ENCODE results near the gene PLA2G7. TPM values are rescaled to one million over a fixed set of nuclear protein-coding genes. Genes with fewer than 3 reads are reported as not detected.

The PLA2G7 gene
- total and polyA plus RNA-seq, 2 donors (not counting 3 experiments of a cell fraction or from before 2014, with no cell fraction given), result not detected

DNA sequence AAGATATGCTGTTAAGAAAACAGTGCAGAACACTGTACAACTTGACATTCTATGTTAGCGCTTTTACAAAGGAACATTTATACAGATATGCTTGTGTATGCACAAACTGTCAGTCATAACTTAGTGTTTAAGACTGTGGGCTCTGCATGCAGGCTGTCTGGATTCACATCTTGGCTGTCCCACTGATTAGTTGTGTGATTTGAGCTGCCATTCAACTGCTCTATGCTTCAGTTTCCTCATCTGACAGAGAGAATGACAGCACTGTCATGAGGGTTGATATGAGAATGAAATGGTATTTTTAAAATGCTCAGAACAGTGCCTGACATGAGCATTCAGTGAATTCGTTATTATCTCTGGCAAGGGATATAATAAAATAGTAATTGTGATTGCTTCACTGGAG is 73.7 kb downstream of the PLA2G7 start:
- no peaks in the 10 kb centered on the region for H3K36me3 ChIP-seq (ENCODE audit: control insufficient read depth in 2 of 2, extremely low read depth in 1 of 2, insufficient read depth in 2 of 2, low read length in 2 of 2)
- FAIRE-seq (no peak), DNase-seq (ENCODE audit: low read depth, low spot score) (no peak)
- no TSS peak for BruUV-seq (replicated peaks)
- no peaks in the 10 kb centered on the region for H3K27me3 ChIP-seq (ENCODE audit: control insufficient read depth in 2 of 2, insufficient read depth in 2 of 2, low read length in 2 of 2)
- H4K20me1 ChIP-seq (replicated peaks; ENCODE audit: control insufficient read depth, extremely low read depth, insufficient read depth, low read length), result no peaks in the 10 kb centered on the region
- no peak overlapping the region for H3K4me3 ChIP-seq (replicated peaks in 1 of 3; ENCODE audit: insufficient read depth in 1 of 3, low read depth in 1 of 3, low read length in 3 of 3)
- H3K4me2 ChIP-seq (ENCODE audit: insufficient read depth, low read length), result no peak overlapping the region
- no peak for TF ChIP-seq MYC (IDR thresholded peaks at IDR 0.05; ENCODE audit: low read depth, low read length)
- TF ChIP-seq POLR2A (IDR thresholded peaks at IDR 0.05; ENCODE audit: low read depth, low read length), result no peak
- no peak for TF ChIP-seq JUN (IDR thresholded peaks at IDR 0.05; ENCODE audit: borderline replicate concordance, insufficient read depth, insufficient read length, low read depth)
- no peaks in the 10 kb centered on the region for H3K9me1 ChIP-seq (replicated peaks; ENCODE audit: control insufficient read depth, extremely low read depth, insufficient read depth, low read length)
- H3K27ac ChIP-seq (ENCODE audit: insufficient read depth, low read depth, low read length), result no peak overlapping the region
- no peak overlapping the region for H2AFZ ChIP-seq (ENCODE audit: low read depth, low read length)
- H3K9me3 ChIP-seq (replicated peaks; ENCODE audit: control insufficient read depth, insufficient read depth, low read length), result no peaks in the 10 kb centered on the region
- intact Hi-C loops (cut with micrococcal nuclease) (no loop called here), dilution Hi-C loops (cut with MboI; ENCODE audit: extremely low pct_ligation_motif_present, low sequenced_read_pairs) (no loop called here)
- POLR2A ChIA-PET, result no interaction called here
- H3K9ac ChIP-seq (replicated peaks; ENCODE audit: extremely low read depth, insufficient read depth, low read length), result no peak overlapping the region
- H3K79me2 ChIP-seq (ENCODE audit: control insufficient read depth, insufficient read depth, low read length), result no peaks in the 10 kb centered on the region
- CTCF ChIA-PET, result no interaction called here
- no peaks in the 10 kb centered on the region for H3K4me1 ChIP-seq (ENCODE audit: control insufficient read depth, extremely low read depth, insufficient read depth, low read length)

DNA sequence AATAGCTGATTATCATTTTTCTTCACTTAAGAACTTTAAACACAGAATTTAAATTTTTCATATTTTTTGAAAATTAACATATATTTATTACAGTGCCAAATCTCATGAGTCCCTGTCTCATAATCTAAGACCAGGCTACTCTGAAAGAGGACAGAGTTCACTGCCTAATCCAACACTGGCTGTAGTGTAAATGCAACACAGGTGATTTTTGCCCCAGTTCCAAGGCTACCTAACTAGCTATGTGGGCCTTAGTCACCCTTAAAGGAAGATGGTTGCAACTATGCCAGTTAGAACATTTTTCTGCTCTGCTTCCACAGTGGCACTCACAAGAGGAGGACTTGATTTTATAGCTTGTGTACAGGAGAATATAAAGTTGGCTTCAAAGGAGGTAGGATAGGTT is 77.5 kb downstream of the PLA2G7 start:
- H3K4me3 ChIP-seq (replicated peaks in 1 of 3; ENCODE audit: insufficient read depth in 1 of 3, low read depth in 1 of 3, low read length in 3 of 3), result no peak overlapping the region
- dilution Hi-C loops (cut with MboI; ENCODE audit: extremely low pct_ligation_motif_present, low sequenced_read_pairs) (no loop called here), intact Hi-C loops (cut with micrococcal nuclease) (no loop called here)
- ChIA-PET CTCF (interaction anchor here (1.0 kb wide), 1 partner anchor 17 kb away, joined by 3 read pairs; no protein-coding TSS in a partner anchor), POLR2A (no interaction called here)
- H3K9me1 ChIP-seq (replicated peaks; ENCODE audit: control insufficient read depth, extremely low read depth, insufficient read depth, low read length), result no peaks in the 10 kb centered on the region
- no peaks in the 10 kb centered on the region for H3K9me3 ChIP-seq (replicated peaks; ENCODE audit: control insufficient read depth, insufficient read depth, low read length)
- no peak overlapping the region for H2AFZ ChIP-seq (ENCODE audit: low read depth, low read length)
- no peaks in the 10 kb centered on the region for H3K79me2 ChIP-seq (ENCODE audit: control insufficient read depth, insufficient read depth, low read length)
- FAIRE-seq, result no peak
- DNase-seq (ENCODE audit: low read depth, low spot score), result no peak
- no peak overlapping the region for H3K4me2 ChIP-seq (ENCODE audit: insufficient read depth, low read length)
- no TSS peak for BruUV-seq (replicated peaks)
- peaks cover 5% of the 10 kb centered on the region for H3K4me1 ChIP-seq (ENCODE audit: control insufficient read depth, extremely low read depth, insufficient read depth, low read length)
- H4K20me1 ChIP-seq (replicated peaks; ENCODE audit: control insufficient read depth, extremely low read depth, insufficient read depth, low read length), result no peaks in the 10 kb centered on the region
- H3K27ac ChIP-seq (ENCODE audit: insufficient read depth, low read depth, low read length), result no peak overlapping the region
- H3K9ac ChIP-seq (replicated peaks; ENCODE audit: extremely low read depth, insufficient read depth, low read length), result no peak overlapping the region
- H3K27me3 ChIP-seq (ENCODE audit: control insufficient read depth in 2 of 2, insufficient read depth in 2 of 2, low read length in 2 of 2), result no peaks in the 10 kb centered on the region
- TF ChIP-seq JUN (IDR thresholded peaks at IDR 0.05; ENCODE audit: borderline replicate concordance, insufficient read depth, insufficient read length, low read depth) (no peak), GATA2 (IDR thresholded peaks at IDR 0.05; ENCODE audit: insufficient read depth, insufficient read length, low read depth, low read length) (no peak), POLR2A (IDR thresholded peaks at IDR 0.05; ENCODE audit: low read depth, low read length) (no peak), MYC (IDR thresholded peaks at IDR 0.05; ENCODE audit: low read depth, low read length) (no peak), POLR2AphosphoS5 (IDR thresholded peaks at IDR 0.05; ENCODE audit: insufficient read depth, low read depth, low read length) (no peak), FOS (IDR thresholded peaks at IDR 0.05; ENCODE audit: borderline replicate concordance, insufficient read depth, low read length) (no peak), EZH2 (IDR thresholded peaks at IDR 0.05; ENCODE audit: borderline replicate concordance, low read depth, low read length, severe bottlenecking) (no peak)
- TF ChIP-seq, protein P1, sequence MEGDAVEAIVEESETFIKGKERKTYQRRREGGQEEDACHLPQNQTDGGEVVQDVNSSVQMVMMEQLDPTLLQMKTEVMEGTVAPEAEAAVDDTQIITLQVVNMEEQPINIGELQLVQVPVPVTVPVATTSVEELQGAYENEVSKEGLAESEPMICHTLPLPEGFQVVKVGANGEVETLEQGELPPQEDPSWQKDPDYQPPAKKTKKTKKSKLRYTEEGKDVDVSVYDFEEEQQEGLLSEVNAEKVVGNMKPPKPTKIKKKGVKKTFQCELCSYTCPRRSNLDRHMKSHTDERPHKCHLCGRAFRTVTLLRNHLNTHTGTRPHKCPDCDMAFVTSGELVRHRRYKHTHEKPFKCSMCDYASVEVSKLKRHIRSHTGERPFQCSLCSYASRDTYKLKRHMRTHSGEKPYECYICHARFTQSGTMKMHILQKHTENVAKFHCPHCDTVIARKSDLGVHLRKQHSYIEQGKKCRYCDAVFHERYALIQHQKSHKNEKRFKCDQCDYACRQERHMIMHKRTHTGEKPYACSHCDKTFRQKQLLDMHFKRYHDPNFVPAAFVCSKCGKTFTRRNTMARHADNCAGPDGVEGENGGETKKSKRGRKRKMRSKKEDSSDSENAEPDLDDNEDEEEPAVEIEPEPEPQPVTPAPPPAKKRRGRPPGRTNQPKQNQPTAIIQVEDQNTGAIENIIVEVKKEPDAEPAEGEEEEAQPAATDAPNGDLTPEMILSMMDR (IDR thresholded peaks at IDR 0.05; ENCODE audit: extremely low read depth in 1 of 2, insufficient read depth in 1 of 2, low read depth in 1 of 2, low read length in 2 of 2), result no peak
- TF ChIP-seq, protein P2, sequence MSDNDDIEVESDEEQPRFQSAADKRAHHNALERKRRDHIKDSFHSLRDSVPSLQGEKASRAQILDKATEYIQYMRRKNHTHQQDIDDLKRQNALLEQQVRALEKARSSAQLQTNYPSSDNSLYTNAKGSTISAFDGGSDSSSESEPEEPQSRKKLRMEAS (IDR thresholded peaks at IDR 0.05; ENCODE audit: insufficient read depth, insufficient read length), result no peak
- H3K36me3 ChIP-seq (ENCODE audit: control insufficient read depth in 2 of 2, extremely low read depth in 1 of 2, insufficient read depth in 2 of 2, low read length in 2 of 2), result no peaks in the 10 kb centered on the region

Measured in endothelial cell of umbilical vein (primary cell).